HG02623 (cell line): ENCODE measurements around the gene PRICKLE2.

Experiments used
- ATAC-seq: cut with Tn5 transposase; IDR thresholded peaks from one replicate; pipeline ENCODE4 v1.9.1; 2021; ENCODE audit warnings: moderate library complexity; ENCODE audit not compliant: unreplicated experiment

PRICKLE2 gene

DNA sequence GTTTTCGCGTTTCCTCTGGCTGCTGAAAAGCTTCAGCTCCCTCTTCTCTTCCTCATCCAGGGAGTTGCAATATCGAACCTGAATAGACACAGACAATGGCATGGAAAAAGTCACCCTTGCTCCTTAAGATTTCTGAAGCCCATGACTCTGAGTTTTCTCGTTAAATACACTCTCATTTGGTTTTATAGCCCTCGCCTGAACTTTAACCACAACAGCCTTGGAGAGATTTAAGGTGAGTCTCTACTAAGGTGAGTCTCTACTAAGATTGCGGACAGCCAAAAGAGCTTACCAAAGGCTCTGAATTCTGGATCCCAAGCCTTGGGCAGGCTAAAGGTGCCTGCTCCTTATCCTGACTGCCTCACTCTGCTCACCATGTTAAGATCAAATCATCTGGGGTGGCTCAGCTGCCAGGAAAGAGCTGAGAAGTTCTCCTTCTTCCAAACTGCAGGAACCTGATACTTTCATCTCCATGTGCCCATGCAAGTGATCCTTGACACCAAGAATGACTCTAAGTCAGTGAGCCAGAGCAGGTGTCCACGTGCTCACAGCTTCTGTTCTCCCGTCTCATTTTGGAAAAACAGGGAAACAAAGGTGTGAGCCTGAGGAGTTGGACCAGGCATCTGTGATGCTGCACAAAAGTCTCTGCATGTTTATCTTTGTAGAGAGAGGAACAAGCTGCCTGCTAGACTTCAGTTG lies 65.1 kb downstream of the PRICKLE2 start:
- ATAC-seq: no peak

DNA sequence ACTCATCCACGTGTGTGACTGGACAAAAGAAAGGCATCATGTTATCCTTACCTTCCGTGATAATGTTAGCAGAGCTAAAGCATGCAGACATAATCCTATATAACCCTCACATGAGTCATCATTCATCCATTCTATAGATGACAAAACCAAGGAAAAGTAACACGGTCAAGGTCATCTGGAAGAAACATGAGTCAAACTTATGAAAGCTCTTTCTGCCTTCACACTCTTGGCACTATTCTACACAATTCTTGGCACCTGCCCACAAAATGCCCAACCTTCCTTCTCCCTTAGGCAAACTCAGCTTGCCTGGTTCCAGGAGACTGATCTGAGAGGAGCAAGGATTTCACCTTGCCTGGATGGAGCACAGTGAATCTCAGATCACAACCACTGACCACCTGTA lies 66.9 kb downstream of the PRICKLE2 start:
- ATAC-seq: no peak

DNA sequence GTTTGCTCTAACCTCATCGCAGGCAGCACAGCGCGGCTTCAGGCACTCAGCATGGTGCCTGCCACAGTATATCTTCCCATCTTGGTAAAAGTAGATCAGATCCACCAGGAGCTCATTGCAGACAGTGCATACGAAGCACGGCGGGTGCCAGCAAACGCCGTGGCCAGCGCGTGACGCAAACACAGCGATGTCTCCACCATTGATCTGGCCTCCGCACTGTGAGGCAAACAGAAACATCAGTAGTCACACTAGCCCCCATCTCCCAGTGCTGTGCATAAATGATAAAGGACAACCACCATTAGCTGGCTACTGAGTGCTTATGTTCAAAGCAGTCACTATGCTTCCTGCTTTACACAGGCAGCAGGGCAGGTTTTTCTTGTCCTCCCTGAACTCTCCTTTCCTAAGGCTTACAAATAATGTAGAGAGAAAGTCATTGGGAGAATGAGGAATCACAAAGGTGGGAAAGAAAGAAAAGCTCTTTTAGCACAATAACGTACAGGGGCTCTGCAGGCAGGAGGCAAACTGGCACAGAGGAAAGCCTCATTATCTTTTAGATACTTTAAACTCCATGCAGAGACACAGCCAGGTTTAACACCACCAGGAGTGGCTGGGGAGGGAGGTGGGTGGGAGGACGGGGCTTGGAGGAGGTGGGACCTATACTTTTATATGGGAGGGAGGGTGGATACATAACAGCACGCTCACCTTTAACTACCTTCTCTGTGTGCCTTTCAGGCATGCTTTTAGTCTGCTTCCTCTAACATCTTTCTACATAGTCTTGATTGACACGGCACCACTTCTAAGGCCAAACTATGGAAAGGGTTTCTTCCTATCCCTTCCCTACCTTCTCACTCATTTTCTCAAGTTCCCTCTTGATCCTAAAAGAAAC lies 67.9 kb downstream of the PRICKLE2 start:
- ATAC-seq: no peak

DNA sequence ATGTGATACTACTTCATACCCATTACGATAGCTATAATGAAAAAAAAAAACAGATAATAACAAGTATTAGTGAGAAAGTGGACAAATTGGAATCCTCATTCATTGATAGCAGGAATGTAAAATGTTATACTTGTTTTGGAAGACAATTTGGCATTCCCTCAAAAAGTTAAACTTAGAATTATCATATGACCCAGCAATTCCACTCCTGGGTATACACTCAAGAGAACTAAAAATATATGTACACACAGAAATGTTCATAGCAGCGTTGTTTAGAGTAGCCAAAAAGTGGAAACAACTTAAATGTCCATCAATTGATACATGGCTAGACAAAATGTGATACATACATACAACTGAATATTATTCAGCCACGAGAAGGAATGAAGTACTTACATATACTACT lies 69.9 kb downstream of the PRICKLE2 start:
- no peak for ATAC-seq

DNA sequence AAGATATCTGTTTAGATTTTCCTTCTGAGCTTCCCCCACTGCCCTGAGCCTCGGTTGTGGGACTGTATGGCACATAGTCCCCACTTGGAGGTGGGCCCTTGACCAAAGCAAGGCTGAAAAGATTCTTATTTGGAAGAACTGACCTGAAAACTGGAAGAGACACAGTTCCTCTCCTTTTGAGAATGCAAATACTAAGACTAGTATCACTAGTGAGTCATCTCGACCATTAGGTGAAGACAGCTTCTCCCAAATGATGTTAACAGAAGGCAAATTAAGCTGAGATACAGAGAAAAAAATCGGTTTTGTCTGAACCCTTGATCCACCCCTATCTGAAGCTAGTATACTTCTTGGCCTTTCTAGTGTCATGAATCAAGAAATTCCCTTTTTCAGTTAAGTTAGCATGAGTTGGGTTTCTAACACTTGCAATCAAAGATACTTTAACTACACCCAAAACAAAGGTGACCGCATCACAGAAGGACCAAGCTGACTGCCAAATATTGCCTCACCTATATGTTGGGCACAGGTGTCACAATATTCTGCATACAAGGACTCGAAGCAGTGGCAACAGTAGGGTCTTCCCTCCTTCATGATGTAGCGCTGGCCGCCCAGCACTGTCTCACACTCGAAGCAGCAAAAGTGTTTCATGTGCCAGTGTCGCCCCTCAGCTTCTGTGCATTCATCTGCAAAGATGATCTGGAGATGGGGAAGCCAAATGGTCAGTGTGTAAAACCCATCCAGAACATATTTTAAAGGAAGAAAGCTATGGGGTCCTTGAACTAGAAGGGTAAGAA lies 72.4 kb downstream of the PRICKLE2 start:
- ATAC-seq: no peak

DNA sequence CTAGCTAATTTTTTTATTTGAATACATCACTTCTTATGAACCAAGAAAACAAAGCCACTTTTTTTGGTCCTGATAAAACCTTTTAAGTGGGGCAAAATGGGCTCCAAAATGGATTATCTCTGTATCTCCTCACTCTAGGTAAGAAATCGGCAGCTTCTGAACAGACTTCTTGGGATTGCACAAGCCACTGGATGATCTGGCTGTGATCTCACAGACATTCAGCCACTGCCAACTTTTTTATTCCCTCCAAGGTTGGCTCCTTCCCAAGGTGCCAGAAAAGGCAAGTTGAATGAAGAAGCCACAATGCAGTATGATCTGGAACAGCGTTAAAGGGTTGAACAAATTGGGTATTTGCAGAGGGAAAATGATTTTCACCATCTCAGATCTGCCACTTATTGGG lies 73.2 kb downstream of the PRICKLE2 start:
- no peak for ATAC-seq

DNA sequence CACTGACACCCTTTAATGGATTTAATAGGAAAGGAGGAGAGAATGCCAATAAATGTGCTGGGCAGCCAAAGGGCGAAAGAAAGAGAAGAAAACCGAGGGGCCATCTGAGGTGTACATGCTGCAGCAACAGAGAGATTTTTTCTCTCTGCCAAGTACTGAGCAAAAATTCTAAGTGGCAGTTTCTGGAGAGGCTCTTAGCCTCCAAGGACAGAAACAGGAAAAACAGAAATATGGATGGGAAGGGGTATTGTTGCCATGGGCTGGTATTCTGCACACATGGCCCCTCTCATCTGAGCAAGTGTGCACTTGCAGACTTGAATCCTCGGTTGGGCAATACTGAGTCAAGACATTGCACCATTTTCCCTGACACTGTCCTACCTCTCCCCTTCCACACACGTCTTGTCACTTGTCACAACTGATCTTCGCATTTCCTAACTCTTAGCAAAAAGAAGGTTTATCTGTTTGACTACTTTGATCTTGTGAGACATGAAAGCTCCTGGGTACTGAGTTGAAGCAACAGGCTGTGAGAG lies 73.9 kb downstream of the PRICKLE2 start:
- ATAC-seq: no peak

DNA sequence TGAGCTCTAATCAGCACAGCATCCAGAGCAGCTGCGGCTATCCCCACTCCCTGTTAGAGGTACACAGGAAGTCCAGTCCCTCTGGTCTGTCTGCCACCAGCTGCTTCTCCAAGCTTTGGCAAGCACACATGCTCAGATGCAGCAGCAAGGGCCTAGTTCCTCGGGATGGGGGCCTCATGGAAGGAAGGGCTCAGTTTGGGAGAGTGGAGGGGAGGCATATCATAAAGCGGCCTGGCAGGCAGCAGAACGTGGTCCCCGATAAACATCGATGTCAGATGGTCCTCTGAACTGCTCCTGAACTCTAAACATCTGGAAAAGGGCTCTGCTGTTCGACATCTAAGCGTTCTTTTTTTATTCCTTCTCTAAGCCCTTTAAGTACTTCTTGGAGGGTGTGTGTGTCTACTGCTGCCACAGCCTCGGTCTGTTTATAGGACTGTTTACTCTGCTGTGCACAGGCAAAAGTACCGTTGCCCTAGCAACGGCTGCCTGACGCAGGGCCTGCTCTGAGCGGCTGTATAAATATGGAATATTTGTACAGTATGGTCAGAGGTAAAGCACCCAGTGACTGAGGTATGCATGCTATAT lies 74.6 kb downstream of the PRICKLE2 start:
- no peak for ATAC-seq

DNA sequence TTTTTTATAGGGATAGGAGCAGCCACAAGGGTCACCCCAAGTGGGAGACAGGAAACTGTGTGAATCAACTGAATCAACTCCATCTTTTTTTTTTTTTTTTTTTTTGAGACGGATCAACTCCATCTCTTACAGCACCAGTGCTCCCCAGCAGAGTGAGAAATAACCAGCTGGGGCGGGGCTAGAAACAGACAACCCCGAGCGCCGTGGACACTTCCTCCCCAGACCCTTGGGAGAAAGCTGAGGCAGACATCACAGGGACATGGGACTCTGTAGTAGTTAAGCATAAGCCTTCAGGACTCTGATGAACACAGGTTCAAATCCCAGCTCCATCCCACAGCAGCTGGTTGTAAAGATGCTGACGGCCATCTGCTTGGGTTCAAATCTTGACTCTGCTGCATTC lies 75.4 kb downstream of the PRICKLE2 start:
- no peak for ATAC-seq

DNA sequence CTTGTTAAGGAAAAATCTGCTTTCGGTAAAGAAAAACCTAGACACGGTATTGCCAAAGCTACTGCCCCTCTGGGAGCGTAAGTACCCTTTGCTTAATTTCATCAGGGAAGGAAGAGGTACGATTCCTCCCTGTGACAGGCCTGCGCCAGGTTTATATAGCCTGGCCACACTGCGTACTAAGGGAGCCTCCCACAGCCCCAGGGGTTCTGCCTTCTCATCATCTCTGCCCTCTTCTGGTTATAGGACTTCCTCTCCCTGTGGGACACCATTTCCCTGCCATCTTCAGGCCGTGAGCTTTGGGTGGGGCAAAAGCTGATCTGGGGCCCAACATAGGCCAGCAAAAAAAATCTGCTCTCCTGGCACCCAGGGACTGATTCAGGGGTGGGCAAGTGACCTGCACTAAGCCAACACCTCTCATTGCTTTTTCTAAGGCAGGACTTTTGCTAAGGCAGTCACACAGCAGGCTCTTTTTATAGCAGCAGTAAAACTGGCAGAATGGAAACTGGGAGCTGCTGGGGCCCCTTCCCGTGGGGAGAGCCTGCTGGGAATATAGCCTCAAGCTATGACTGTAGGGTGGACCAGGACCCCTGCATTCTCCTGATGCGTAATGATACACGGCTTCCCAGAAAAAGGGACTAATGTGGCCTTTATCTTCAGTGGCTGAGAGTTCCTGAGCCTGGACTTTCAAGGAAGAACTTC lies 76.2 kb downstream of the PRICKLE2 start:
- no peak for ATAC-seq

DNA sequence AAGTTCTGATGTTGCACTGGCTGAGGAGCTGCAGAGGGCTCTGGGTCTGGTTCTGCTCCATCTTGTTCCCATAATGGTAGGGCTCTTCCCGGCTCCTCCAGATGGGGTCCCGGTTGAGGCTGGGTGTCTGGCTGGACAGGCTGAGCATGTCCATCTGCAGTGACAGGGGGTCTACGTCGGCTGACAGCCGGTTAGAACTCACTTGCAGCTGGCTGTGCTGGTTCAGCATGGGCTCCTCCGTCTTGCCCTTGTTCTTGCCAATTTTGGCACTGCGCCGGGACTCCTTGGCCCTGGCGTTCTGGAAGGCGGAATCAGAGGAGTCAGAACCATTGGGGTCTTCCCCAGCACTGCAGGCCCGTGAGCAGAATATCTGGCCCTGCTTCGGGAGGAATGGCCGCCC lies 78.1 kb downstream of the PRICKLE2 start:
- no peak for ATAC-seq

DNA sequence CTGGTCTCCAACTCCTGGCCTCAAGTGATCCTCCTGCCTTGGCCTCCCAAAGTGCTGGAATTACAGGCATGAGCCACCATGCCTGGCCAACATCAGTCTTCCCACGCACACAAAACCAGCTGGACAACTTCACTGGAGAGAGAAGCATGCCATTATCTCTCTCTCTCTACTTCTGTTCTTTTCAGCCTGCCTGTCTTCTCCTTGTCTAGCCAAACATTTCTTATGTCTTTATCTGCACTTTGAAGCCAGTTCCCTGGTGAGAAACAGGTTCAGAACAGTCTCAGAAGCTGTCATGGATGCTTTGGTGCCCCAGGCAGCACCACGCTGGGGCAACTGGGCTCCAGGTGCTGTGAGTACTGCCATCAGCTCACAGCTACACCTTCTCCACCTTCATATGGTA lies 79.8 kb downstream of the PRICKLE2 start:
- ATAC-seq: no peak

DNA sequence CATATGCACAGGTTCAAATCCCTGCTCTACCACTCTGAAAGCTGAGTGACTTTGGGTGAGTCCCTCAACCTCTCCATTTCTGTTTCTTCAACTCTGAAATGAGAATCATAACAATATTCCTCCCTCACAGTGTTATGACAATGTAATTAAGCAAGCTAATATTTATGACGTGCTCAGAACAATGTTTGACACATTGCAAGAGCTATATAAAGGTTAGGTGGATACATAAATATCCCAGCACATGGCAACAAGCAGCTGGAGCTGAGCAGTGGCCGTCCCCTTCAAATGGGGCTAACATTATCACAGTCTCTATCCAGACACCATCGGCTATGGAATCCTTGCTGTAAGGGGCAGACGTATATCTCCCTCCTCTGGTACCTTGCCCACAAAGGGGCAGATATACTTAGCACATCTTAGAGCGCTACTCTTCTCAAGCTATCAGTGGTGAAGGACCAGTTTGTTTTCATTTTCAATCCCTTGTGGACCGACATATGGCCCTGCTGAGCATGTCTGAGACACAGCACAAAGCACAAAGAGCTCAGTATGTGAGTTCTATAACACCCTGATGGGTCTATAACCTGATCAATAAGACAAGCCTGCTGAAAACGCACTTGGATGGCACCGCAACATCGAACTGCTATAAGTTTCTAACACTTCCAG lies 80.9 kb downstream of the PRICKLE2 start:
- ATAC-seq: no peak

DNA sequence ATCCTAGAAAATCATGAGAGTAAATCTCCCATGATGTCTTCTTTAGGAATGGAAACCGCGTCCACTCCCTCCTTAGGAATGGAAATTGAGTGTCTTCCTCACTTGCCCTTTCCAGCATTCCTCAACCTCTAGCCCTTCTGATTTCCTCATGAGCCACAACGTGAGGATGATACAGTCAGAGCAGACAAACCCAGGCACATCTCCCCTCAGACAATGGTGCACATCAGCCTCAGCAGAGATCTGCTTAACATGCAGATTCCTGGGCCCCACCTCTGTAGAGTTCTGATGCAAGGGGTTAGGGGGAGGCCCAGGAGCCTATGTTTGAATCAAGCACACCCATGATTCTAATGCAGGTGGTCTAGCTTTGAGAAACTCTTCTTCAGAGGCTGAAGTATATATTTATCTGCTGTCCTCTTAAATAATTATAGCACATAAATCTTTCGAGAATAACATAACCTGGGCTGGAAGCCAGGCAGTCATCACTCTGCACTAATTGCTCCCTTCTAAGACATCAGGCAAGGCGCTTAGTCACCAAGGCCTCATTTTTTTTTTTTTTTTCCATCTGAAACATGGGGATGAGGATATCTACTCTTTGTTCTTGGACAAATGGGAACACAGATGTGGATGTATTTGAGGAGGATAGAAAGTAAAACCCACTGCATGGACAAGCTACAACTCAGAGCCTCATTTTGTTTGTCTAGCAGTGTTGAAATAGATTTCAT lies 81.7 kb downstream of the PRICKLE2 start:
- ATAC-seq: no peak

DNA sequence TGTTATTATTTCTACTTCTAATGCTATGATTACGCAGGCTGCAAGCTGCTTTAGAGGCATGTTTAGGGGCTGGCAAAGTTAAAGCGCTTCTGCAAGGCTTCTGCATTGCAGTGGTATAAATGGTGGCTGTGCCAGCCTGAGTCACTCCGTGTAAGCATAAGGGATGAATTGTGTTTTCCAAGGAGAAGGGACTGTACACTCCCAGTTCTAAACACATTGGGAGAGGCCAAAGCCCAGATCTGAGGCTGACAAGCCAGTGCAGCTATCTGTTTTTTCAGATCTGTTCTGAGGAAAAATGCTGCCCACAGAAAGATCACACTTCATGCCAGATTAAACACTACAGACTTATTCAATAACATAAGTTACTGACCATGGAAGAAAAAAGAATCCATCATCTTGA lies 83.8 kb downstream of the PRICKLE2 start:
- no peak for ATAC-seq

DNA sequence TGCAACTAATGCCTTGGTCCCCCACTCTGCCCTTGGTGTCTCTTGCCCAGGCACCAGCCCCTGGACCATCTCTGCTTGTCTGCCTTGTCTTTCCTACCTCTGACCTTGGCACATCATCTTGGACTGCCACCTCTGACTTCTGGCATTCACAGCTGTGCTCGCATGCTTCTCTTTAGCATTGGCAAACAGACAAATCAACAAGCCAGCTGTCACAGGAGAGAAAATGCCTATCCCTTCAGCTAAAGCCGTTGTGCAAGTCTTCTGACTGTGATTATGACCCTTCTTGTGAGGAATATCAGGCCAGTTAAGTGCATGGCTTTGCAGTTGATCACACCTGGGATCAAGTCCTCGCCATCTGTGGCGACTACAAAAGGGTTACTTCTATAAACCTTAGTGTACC lies 84.6 kb downstream of the PRICKLE2 start:
- no peak for ATAC-seq

DNA sequence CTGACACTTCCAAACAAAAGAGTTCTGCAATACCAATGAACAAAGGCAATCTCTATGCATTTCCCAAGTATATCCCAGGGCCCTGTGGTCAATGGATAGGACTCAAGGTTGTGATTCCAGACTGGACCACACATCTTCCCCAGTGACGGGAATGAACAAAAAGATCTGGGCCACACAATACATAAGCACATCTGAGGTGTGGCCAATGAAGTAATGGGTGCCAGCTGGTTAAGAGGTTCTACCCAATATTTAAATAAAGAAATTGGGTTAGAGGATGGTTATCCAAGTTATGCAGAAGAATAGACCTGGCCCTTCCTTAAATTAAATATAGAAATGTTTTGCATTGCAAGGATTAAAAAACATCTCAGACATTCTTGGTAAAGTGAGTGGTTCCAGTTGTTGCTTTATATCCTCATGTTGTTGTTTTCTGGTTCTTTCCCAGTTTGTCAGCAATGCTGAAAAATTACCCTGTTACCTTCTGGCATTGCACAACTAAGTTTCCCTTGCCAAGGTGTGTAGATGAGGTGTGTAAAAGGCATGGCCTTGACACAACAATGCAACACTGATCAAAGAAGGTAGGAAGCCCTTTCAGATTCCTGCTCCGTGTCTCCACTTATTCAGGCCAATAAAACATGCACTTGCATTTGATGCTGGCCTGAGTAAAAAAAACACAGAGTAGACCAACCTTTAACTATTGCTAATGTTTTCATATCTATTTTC lies 86.5 kb downstream of the PRICKLE2 start:
- ATAC-seq: no peak

DNA sequence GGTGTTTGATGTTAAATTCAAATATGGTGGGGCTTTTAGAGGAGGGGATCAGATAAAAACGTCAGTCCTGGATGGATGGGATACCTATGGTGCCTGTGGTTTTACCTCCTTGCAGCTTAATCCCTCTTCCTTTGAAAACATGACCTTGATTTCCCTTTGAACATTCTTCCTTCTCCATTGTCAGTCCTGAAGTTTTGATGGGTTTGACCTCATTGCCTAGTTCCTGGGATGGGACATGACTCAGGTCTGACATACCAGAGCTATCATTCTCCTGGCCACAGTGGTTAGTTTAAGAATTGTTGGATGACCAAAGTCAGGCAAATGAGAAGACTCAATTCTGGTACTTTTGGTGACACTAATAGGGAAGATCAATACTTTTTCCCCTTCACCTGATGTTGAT lies 87.2 kb downstream of the PRICKLE2 start:
- ATAC-seq: no peak

DNA sequence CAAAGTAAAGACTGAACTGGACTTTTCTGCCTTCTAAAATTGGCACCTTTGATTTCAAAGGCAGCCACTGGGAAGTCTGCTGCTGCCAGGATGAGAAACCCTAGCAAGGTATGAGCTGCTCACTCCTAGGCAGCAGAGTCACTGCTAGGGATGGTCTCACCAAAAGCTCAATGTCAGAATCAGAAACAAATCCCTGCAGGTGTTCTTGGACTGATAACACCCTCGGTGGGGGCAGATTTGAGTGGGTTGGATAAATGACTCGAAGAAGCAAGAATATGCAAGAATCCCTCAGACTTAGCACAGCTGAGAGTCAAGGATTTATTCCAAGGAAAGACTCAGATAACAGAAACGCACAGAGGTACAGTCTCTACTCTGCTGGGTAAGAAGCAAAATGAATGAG lies 90.4 kb downstream of the PRICKLE2 start:
- ATAC-seq: no peak
